Heart right ventricle (tissue), 16 donors: ENCODE measurements around the gene A1BG. TPM values are rescaled to one million over a fixed set of nuclear protein-coding genes. Genes with fewer than 3 reads are reported as not detected.

Experiments used
- ATAC-seq, 8 donors: fragments of 200-7000 bp; cut with Tn5 transposase; one replicate each; pipeline ENCODE4 v1.9.1; 2020; ENCODE audit warnings: mild to moderate bottlenecking in 8 of 8, moderate library complexity in 8 of 8, moderate number of reproducible peaks in 1 of 8
- DNase-seq, 2 donors: peaks; one replicate each; pipeline ENCODE4 v3.0.0-alpha.2; 2020
- H3K27ac ChIP-seq, 10 donors: fragments of 200-600 bp; sonication (generic) in 2 of 10; one replicate each; pipeline versions ENCODE4 v1.5.0 to v1.8.0; 2020 to 2022; ENCODE audit warnings: mild to moderate bottlenecking in 3 of 10
- H3K27me3 ChIP-seq, 7 donors: fragments of 200-600 bp; one replicate each; pipeline ENCODE4 v1.8.0; 2021 to 2022; ENCODE audit warnings: mild to moderate bottlenecking in 2 of 7
- H3K36me3 ChIP-seq, 9 donors: fragments of 200-600 bp; sonication (generic) in 1 of 9; one replicate each; pipeline versions ENCODE4 v1.5.0 to v1.8.0; 2020 to 2022; ENCODE audit warnings: mild to moderate bottlenecking in 2 of 9
- H3K4me1 ChIP-seq, 9 donors: fragments of 200-600 bp; sonication (generic) in 1 of 9; one replicate each; pipeline versions ENCODE4 v1.5.0 to v1.8.0; 2020 to 2022; ENCODE audit warnings: mild to moderate bottlenecking in 4 of 9
- H3K4me3 ChIP-seq, 10 donors: fragments of 200-600 bp; sonication (generic) in 2 of 10; one replicate each; pipeline versions ENCODE4 v1.5.0 to v1.8.0; 2020 to 2022; ENCODE audit warnings: mild to moderate bottlenecking in 7 of 10, moderate library complexity in 2 of 10
- H3K9me3 ChIP-seq, 11 donors: fragments of 200-600 bp in 10 of 11; sonication (generic) in 2 of 11; one replicate each; pipeline versions ENCODE4 v1.5.0 to v1.8.0; 2013 to 2022; ENCODE audit warnings: mild to moderate bottlenecking in 2 of 11, control low read depth in 1 of 11, moderate library complexity in 1 of 11
- CTCF ChIP-seq, 9 donors: fragments of 200-600 bp; sonication (generic) in 2 of 9; IDR thresholded peaks; one replicate each; pipeline versions ENCODE4 v1.5.0 to v1.8.0; 2021 to 2022; ENCODE audit warnings: antibody characterized with exemption in 9 of 9, mild to moderate bottlenecking in 5 of 9, moderate library complexity in 1 of 9
- WGBS, 2 donors: extraction: QIAGEN DNeasy Blood & Tissue Kit; methylation state at CpG; one replicate each; pipeline ENCODE4 v1.1.7; 2013; ENCODE audit warnings: inconsistent platforms in 1 of 2; 5-methylcytosine and 5-hydroxymethylcytosine counted together
- intact Hi-C, 10 donors: fragments of 100-400 bp; cut with DNase I; formaldehyde crosslinking; loops; one replicate each; pipeline versions ENCODE4 v1.11.1 to v1.14.2; 2022
- polyA plus RNA-seq, 2 donors: library from polyadenylated mRNA; stranded (reverse); fragments of 200-250 nt; gene quantifications; one replicate each; pipeline ENCODE4 v1.2.3, GENCODE V29; 2013
- total RNA-seq, 10 donors: library from RNA; stranded (reverse); fragmentation: NEBNext Ultra II Directional in 3 of 10; extraction: Animal tissue kit (Norgen Biotek cat#: 25700) in 3 of 10; gene quantifications; one replicate each; pipeline versions ENCODE4 v1.2.1 to v1.2.4, GENCODE V29; 2021 to 2023
- donor health status: Arrhythmogenic right ventricular cardiomyopathy.
- donor health status: ischemic (EF 13 %, LVEDD 7.1; RV severe dilation, severe dysfunction).
- donor health status: healthy with polysubstance abuse.
- donor health status: DM: no; HTN: yes; CAD: no.
- donor health status: DM: no; HTN: no; CAD: no.
- donor health status: ischemic (EF 25% LVEDD 6.9; RV normal size, moderate dysfunction).
- donor health status: ischemic (EF 25% LVEDD 5.7; RV mildly dilated, moderate dysfunction).
- donor health status: healthy.
- donor health status: DM: yes; HTN: yes; CAD: no.
- donor health status: Ischemic cardiomyopathy.
- donor health status: ischemic (EF 35%, LVEDD 5.7; RV mildly dilated, moderate dysfunction).
- donor health status: nonischemic (EF 11% LVEDD 7.7; RV severe dilation, severe dysfunction).
- donor health status: DM: yes; HTN: yes; CAD: no.
- donor health status: PGD.
- donor health status: ischemic (EF 29% LVEDD 5.4; RV normal size, mild dysfunction).
- donor health status: nonischemic (EF 23%, LVEDD 6.1; RV moderate dilation, normal function).

The A1BG gene
- total and polyA plus RNA-seq, 12 donors: 0.80 to 9.6 (median 2.6) TPM

- Histone ChIP-seq H3K4me1 (peaks cover 13 to 47% (median 30%) of the 10 kb centered on the region in 9 donors), H3K9me3 (no peaks in the 10 kb centered on the region), H3K27me3 (no peaks in the 10 kb centered on the region), H3K27ac (peak overlapping the region in 1 of 10 donors; percentile 99), H3K4me3 (peak overlapping the region; percentile 63 to 92 (median 86)), H3K36me3 (peaks cover 0 to 54% (median 22%) of the 10 kb centered on the region in 9 donors)
- intact Hi-C loops: no loop called here
- WGBS, 2 donors: 86% methylated on average over 3 of the region's 3 CpGs
- TF ChIP-seq CTCF (IDR thresholded peaks at IDR 0.05): no peak
- ATAC-seq (no peak), DNase-seq (no peak)
These were observed 34.9 kb upstream of the A1BG start for GRCh38 chr19:58388175-58388526.

DNA sequence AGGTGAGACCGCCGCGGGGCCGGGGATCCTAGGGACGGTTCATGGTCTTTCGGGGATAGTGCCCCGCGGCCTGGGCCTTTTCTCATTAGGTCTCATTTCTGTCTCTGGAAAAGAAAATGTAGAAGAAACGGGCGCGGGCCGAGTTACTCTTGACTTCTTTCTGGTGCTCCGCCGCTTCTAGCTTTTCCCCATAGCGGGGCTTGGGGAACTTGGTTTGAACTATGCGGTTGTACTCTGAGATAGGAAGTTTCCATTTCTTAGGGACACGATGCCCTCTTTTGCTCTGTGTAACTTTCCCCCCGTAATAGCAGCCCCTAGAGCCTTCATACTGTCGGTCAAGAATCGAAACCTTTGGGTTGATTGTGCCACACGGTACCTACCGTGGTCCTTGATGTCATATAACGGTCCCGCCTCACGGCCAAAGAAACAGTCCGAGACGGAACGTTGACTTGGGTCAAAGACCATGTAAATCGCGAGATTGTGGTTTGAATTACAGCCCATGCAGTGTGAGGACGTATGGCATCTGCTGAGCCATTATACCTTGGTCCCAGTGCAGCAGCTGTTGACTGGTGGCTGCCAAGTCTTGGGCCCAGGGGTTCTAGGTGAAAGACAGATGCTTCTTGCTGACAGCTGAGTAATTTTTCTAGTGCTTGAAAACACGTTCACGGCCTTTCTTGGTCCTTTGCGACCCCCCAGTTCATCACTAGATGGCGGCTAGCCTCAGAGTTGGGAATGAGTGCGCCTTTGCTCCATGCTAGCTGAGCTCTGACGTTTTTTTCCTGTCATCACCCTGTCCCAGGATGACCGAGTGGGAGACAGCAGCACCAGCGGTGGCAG is 34.3 kb upstream of the A1BG start:
- peak overlapping the region; percentile 3 to 100 (median 98) for H3K27ac ChIP-seq
- intact Hi-C loops: loop anchor here in 2 of 10 donors (2.0 kb wide), 2 partner anchors 13 to 61 kb away; partner anchors contain the start of gene ZSCAN22 (in 1 of the 2)
- no peak for ATAC-seq
- 6% methylated on average over 39 of the region's 39 CpGs for WGBS, 2 donors
- no peak for TF ChIP-seq CTCF (IDR thresholded peaks at IDR 0.05)
- no peak for DNase-seq
- no peaks in the 10 kb centered on the region for H3K27me3 ChIP-seq
- no peaks in the 10 kb centered on the region for H3K9me3 ChIP-seq
- peaks cover 0 to 48% (median 18%) of the 10 kb centered on the region in 9 donors for H3K36me3 ChIP-seq
- peak overlapping the region; percentile 63 to 92 (median 86) for H3K4me3 ChIP-seq
- H3K4me1 ChIP-seq: peaks cover 13 to 47% (median 30%) of the 10 kb centered on the region in 9 donors

DNA sequence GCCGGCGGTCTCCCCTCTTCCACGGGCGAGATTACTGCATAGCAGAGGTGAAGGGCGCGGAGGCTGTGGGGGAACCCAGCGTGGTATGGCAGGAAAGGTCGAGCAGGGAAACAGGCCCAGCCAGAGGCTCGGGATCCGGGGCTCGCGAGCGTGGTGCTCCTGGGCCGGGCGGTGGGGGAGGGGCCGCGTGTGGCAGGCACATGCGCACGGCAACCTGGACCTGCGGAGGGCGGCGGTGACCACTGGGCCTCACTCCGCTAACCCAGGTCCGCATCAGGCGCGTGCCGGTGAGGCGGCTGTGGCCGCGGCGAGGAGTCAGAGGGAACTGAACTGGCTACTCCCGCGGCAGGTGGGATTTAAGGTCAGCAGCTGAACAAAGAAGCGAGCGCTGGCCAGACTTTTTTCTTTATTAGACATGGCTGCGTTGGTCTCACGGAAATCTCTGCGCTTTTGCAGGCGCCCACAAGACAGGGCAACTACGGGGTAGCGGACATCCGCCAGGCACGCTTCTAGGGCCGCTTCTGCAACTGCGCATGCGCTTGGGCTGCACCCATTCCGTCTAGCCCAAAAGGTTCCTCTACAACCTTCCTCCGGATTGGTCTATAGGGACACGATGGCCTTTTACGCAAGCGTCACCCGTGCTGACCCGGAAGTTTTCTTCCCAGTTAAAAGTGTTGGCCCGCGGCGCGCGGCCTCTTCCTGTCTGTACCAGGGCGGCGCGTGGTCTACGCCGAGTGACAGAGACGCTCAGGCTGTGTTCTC is 33.5 kb upstream of the A1BG start, which contains the start of gene RPS5:
RPS5 (plus strand) TSS at position 694 of the 762 bp plus-strand sequence. CDS start 869 bp downstream, outside the sequence.
- ATAC-seq: peak; percentile 93 to 98 (median 97)
- H3K4me1 ChIP-seq: peaks cover 14 to 54% (median 35%) of the 10 kb centered on the region in 9 donors

More for the DNA sequence above, 33.5 kb upstream of the A1BG start, which contains the start of gene RPS5:
- no peak for TF ChIP-seq CTCF (IDR thresholded peaks at IDR 0.05)
- intact Hi-C loops: loop anchor here in 2 of 10 donors (2.0 kb wide), 2 partner anchors 14 to 60 kb away; partner anchors contain the start of gene ZSCAN22 (in 1 of the 2)
- Histone ChIP-seq H3K4me3 (peak within 1 kb of the TSS; percentile 63 to 92 (median 86)), H3K27ac (peak within 1 kb of the TSS; percentile 90 to 100 (median 98)), H3K9me3 (no peaks in the 10 kb centered on the region), H3K27me3 (no peaks in the 10 kb centered on the region), H3K36me3 (peaks cover 0 to 40% (median 16%) of the 10 kb centered on the region in 9 donors)
- peak; percentile 94 to 97 for DNase-seq
- WGBS, 2 donors: 0% methylated on average over 64 of the region's 64 CpGs
